Measurements from ENCODE around the gene PITPNC1.

PITPNC1 gene

DNA sequence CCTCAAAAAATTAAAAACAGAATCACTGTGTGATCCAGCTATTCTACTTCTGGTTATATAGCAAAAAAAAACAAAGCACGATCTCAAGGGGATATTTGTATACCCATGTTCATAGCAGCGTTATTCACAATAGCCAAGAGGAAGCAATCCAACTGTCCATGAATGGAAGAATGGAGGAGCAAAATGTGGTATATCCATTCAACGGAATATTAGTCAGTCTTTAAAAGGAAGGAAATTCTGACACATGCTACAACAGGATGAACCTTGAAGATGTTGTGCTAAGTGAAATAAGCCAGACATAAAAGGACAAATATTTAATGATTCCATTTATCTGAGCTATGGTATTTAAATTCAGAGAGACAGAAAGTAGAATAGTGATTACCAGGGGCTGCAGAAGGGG, 336.1 kb downstream of the PITPNC1 start:
- Histone ChIP-seq H2AFZ (ENCODE audit: low read depth) (no peak overlapping the region), H3K79me2 (ENCODE audit: insufficient read depth, low read depth) (peaks cover 4% of the 10 kb centered on the region), H3K4me3 (IDR thresholded peaks at IDR 0.05; ENCODE audit: insufficient read depth, low read depth, low read length) (no peak overlapping the region), H3K27me3 (ENCODE audit: insufficient read depth, low read depth) (no peaks in the 10 kb centered on the region), H3K27ac (no peak overlapping the region), H3K9ac (no peak overlapping the region), H3K4me2 (no peak overlapping the region), H3K36me3 (ENCODE audit: insufficient read depth) (no peaks in the 10 kb centered on the region), H4K20me1 (ENCODE audit: insufficient read depth) (no peaks in the 10 kb centered on the region), H3K4me1 (ENCODE audit: low read depth, poor library complexity, severe bottlenecking) (peaks cover 20% of the 10 kb centered on the region)
- no peak for TF ChIP-seq CTCF (conservative IDR thresholded peaks at IDR 0.05; ENCODE audit: low read depth, low read length)

- Histone ChIP-seq H3K36me3 (ENCODE audit: insufficient read depth) (peaks cover 7% of the 10 kb centered on the region; the same call in 1 of the 2 replicates), H4K20me1 (ENCODE audit: insufficient read depth) (no peaks in the 10 kb centered on the region), H3K79me2 (ENCODE audit: insufficient read depth, low read depth) (peaks cover 31% of the 10 kb centered on the region), H3K9ac (0 out of 2 replicates have a peak overlapping the region, but pooled peaks have one; percentile 96), H3K27ac (no peak overlapping the region), H3K4me2 (peak overlapping the region; percentile 50; the same call in 1 of the 2 replicates), H3K27me3 (ENCODE audit: insufficient read depth, low read depth) (no peaks in the 10 kb centered on the region), H3K4me1 (ENCODE audit: low read depth, poor library complexity, severe bottlenecking) (peaks cover 31% of the 10 kb centered on the region), H3K4me3 (IDR thresholded peaks at IDR 0.05; ENCODE audit: insufficient read depth, low read depth, low read length) (no peak overlapping the region), H2AFZ (ENCODE audit: low read depth) (peak overlapping the region; percentile 74; the same call in 1 of the 2 replicates)
- TF ChIP-seq CTCF (conservative IDR thresholded peaks at IDR 0.05; ENCODE audit: low read depth, low read length) = no peak
These were observed 339.3 kb downstream of the PITPNC1 start for GRCh38 chr17:67716405-67716798.

- peak overlapping the region; percentile 74 for H2AFZ ChIP-seq (ENCODE audit: low read depth)
- no peak for TF ChIP-seq CTCF (conservative IDR thresholded peaks at IDR 0.05; ENCODE audit: low read depth, low read length)
- no peak overlapping the region for H3K4me3 ChIP-seq (IDR thresholded peaks at IDR 0.05; ENCODE audit: insufficient read depth, low read depth, low read length)
- H3K9ac ChIP-seq = peak overlapping the region; percentile 96
- no peaks in the 10 kb centered on the region for H3K27me3 ChIP-seq (ENCODE audit: insufficient read depth, low read depth)
- H3K27ac ChIP-seq = peak overlapping the region; percentile 88
- peaks cover 31% of the 10 kb centered on the region for H3K4me1 ChIP-seq (ENCODE audit: low read depth, poor library complexity, severe bottlenecking)
- peak overlapping the region; percentile 50 for H3K4me2 ChIP-seq
- no peaks in the 10 kb centered on the region for H4K20me1 ChIP-seq (ENCODE audit: insufficient read depth)
- peaks cover 15% of the 10 kb centered on the region for H3K36me3 ChIP-seq (ENCODE audit: insufficient read depth)
- H3K79me2 ChIP-seq (ENCODE audit: insufficient read depth, low read depth) = peaks cover 31% of the 10 kb centered on the region
These were observed 340.1 kb downstream of the PITPNC1 start for GRCh38 chr17:67717192-67717623.

DNA sequence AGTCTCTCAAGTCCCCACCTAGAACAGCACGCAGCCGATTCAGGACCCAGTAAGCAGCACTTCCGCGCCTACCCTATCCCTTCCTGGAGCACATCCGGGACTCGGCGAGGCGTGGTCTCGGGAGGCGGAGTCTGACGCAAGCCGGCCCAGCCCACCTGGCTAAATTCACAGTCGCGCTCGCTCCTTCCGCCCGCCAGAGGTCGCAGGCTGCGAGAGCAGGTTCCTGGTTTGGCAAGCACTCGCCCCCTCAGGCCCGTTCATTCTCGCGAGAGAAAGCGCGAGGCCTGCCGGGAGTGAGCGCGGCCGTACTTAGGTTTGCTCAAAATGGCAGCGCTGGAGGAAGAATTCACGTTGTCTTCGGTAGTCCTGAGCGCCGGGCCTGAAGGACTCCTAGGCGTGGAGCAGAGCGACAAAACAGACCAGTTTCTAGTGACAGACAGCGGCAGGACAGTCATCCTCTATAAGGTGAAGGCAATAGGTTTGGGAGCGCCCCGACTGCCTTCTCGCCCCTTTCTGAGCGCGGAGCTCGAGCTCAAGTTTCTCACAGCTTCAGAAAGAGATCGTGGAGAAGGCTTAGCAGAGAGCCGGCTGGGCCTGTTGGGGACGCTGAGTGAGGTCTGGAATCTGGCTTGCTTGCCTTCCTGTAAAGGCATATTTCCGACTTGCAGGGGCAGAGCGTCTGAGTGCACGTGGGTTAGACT, 340.7 kb downstream of the PITPNC1 start, which contains the start of gene NOL11:
Gene NOL11 (plus strand): TSS at position 313 of the 701 bp plus-strand sequence. CDS start 12 bp downstream, at position 325.
- Histone ChIP-seq H3K9ac (peak within 1 kb of the TSS; percentile 96), H4K20me1 (ENCODE audit: insufficient read depth) (no peaks in the 10 kb centered on the region), H3K4me2 (peak within 1 kb of the TSS; percentile 94), H3K36me3 (ENCODE audit: insufficient read depth) (peaks cover 20% of the 10 kb centered on the region), H3K27ac (peak within 1 kb of the TSS; percentile 88), H2AFZ (ENCODE audit: low read depth) (peak within 1 kb of the TSS; percentile 88), H3K4me1 (ENCODE audit: low read depth, poor library complexity, severe bottlenecking) (peaks cover 31% of the 10 kb centered on the region), H3K79me2 (ENCODE audit: insufficient read depth, low read depth) (peaks cover 31% of the 10 kb centered on the region), H3K4me3 (IDR thresholded peaks at IDR 0.05; ENCODE audit: insufficient read depth, low read depth, low read length) (peak within 1 kb of the TSS; percentile 59), H3K27me3 (ENCODE audit: insufficient read depth, low read depth) (no peaks in the 10 kb centered on the region)
- peak; percentile 87 for TF ChIP-seq CTCF (conservative IDR thresholded peaks at IDR 0.05; ENCODE audit: low read depth, low read length)
